ENCODE results near the gene NENF. TPM values are rescaled to one million over a fixed set of nuclear protein-coding genes. Genes with fewer than 3 reads are reported as not detected.

Gene NENF
- total RNA-seq, 1 donor from 2014 or later, result 40.9 TPM

DNA sequence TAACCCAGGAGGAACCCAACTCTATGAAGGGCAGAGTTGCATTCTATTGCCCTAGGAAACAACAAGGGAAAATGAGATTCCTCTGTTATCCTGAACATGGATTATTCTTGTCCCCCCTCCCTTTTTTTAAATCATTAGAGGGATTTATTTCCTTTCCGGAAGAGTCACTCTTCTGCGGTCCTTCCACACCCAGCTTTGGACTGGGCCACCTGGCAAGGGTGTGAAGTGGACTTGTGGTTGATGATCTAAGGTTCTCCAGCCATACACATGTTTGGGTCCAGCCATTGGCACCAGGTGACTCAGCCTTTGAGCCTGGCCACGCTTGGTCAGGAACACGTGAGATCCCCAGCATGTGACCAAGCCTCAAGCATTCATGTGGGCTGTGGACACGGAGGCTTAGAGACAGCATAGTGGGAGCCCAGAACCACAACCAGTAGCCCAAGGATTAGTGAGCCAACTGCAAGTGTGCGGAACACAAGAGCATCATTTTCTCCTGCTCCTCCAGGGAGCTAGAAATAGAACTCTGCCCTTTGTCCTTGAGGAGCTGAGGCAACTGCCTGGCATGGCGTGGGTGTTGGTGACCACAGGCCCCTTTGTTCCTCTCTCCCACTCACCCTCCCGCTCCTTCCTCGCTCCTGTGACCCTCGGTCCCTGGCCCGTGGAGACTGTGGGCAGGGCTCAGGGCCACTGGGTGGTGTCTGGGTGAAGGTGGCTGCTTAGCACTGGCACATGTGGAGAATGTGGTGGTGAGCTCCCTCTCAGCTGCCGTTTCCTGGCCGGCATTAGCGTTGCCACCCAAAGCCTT, 50.1 kb downstream of the NENF start:
- ATAC-seq, result no peak

DNA sequence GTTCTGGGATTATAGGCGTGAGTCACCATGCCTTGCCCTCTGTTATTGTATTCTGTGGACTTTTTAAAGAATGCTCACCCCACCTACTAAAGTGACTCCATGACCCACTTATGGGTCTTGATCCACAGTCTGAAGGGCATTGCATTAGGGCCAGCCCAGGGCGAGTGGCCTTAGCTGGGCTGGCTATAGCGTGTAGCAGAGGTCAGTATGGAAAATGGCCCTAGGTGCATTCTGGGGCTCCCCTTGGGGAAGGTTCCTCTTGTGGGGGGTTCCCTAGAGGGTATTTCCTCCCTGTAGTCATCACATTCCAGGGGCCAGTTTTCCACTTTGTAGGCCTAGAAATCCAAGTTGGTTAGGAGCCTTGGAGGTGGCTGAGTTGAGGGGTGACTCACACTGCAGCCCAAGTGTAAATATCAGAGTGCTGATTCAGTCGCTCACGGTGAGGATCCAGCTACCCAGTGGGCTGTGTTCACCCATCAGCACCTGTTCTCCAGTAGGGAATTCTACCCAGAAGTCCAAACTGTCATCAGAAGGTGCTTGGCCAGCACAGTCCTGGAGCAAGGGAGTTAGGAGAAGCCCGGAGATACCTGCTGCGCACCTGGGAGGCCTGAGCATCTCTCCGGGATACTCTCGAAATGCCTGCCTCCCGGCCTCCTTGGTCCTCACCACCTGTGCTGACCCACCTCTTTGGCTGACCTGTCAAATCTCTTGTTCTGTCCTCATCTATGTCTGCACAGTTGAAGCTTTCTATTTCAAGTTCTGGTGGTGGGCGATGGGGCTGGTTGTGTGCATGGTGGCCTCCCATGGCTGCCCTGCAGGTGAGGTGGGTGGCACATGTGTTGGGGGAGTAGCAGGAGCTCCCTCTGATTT, 52.2 kb downstream of the NENF start:
- ATAC-seq, result peak; percentile 45

GRCh38 chr1:212485571-212485912, 52.8 kb downstream of the NENF start:
- ATAC-seq, result no peak

DNA sequence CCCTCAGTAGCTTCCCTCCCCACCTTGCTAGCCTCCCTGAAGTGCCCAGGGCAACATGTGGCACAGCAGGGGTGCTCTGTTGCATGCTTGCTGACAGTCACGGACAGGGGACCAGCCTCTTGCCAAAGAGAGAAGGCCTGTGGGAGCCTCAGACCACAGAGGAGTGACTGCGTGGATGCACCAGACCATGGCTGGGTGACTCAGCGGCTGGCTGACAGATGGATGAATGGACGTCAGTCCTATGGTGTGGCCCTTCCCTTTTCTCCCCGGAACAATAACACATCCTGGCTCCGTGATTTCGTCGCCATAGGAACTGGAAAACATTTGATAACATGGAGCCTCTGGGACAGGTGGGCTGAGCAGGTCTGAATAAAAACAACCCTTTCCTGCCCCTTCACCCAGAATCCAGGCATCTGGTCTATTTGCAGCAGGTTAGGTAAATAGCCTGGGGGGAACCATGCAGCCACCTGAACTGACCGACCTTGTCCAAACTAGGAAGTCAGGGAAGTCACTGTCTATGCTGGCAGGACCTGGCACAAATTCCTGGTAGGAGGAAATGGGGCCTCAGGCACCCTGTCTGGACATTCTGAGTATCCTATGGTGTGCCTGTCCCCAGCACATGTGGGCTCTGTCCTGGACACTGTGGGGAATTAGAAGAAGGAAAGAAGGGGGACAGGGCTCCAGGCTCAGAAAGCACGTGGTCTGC, 53.3 kb downstream of the NENF start:
- ATAC-seq, result peak; percentile 92

- no peak for ATAC-seq
Measured at GRCh38 chr1:212486619-212486975, 53.9 kb downstream of the NENF start.

- no peak for ATAC-seq
Measured at GRCh38 chr1:212487286-212487685, 54.6 kb downstream of the NENF start.

GRCh38 chr1:212487774-212488435, 55.2 kb downstream of the NENF start:
- ATAC-seq, result no peak

DNA sequence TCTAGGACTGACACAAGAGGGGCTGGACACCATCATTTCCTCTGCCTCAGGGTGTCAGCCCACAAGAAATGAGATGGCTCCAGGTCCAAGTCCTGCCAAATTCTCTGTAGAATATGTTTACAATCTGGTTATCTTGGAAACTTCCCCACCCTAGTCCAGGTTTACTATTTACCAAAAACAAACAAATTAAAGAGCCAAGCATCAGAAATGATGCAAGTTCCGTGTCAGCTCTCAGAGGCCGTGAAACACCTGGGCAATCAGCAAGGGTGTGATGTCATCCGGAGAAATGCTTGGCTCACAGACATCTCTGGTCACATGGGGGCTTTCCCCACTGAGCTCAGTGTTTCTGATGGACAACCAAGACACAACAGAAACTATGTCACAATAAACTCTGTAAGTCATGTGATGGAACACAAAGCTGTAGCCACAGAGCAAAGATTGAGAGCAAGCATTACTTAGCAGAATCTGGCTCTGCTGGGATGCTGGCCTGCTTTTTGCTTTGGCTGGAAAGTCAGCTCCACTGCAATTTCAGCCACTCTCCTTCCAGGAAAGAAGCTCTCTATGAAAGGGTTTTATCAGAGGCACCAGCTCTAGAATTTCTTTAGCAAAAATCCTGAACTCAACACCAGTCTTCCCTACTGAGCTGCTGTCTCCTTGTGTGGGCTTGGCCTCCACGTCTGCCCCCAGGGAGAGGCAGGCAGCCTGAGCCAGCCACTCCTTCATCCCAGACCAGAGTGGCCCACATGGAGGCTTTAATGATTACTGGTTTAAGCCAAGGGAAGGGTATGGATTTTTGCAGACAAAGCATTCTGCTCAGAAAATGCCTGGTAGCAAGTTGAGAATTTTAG, 55.9 kb downstream of the NENF start:
- ATAC-seq, result peak; percentile 55

DNA sequence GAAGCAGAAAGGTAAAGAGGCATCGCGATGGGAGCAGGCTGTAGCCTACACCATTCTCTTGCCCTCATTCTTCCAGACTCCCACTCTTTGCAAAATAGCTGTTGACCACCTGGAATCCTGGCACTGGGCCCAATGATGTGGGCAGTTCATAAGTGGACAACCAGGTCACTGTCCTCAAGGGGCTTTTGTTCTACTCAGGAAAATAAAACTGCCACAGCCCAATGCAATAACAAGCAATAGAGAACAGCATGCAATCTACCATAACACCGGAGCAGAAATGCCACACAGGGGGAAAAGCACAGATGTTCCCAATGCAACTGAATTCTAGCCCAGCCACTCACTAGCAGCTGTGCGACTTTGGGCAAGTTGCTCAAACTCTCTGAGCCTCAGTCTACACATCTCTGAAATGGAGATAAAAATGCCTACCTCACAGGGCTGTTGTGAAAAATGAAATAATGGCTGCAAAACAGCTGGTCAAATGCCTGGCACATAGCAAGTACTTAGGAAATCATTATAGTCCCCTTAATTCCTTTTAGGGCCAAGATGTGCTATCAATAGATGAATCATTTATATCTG, 56.7 kb downstream of the NENF start:
- ATAC-seq, result no peak

DNA sequence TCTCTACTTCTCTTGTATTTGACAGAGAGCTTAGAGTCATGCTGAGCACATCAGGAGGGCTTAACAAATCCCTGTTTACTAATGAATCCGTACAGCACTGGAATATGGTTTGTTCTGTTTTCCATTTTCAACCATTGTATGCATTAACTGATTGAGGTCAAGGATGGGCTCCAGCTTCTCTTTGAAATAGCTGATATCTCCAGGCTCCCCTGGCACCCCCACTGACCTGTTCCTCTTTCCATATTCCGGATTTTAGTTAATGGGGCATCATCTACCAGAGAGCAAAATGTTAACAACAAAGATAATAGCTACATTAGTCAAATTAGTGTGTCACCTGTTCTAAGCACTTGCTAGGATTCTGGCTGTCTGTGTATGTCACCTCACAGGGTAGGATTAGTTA, 57.6 kb downstream of the NENF start:
- no peak for ATAC-seq

DNA sequence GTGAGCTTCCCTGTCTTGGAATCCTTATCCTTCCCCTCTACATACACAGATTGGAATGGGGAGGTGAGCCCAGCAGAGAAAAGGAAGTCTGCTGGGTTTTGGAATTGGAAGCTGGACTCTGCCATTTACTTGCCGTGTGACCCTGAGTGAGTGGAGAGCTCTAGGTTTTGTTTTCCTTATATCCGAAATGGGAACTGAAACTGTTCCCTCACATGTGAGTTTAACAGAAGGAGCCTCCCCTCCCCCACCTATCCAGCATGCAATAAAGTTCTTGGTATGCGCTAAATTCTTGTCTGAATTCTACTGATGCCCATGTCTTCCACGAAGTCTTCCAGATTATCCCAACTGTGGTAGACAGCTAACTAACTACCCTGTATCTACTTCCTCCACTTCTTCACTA, 58.7 kb downstream of the NENF start:
- ATAC-seq, result no peak

Other genes with a start within 250 kb of the NENF start
- gene PPP2R5A, start 147.5 kb upstream of the NENF start, total RNA-seq, result 55.7 TPM
- gene PACC1, start 18.0 kb upstream of the NENF start, total RNA-seq, result 5.7 TPM
- gene ATF3, start 175.8 kb downstream of the NENF start, total RNA-seq, result 2.7 TPM

All from esophagus mucosa (tissue), 1 donor.